HL-60 (cell line): ENCODE measurements around the gene NGF.
"Not testable (repeated sequence)": the region's sequence is repeated elsewhere in the genome, so short reads cannot be mapped to it uniquely, and the experiment has no call there.

ENCODE experiments used
- DNase-seq, 2 experiments: peaks; one replicate each; pipeline ENCODE4 v3.0.0-alpha.2; 2010 to 2020; ENCODE audit warnings: low read depth in 1 of 2, low spot score in 1 of 2
- H3K27ac ChIP-seq: fragments of 250-450 bp; sonication (Bioruptor Pico); replicated peaks from 2 replicates; pipeline ENCODE4 v1.5.1; 2020; ENCODE audit warnings: mild to moderate bottlenecking, moderate library complexity
- H3K27me3 ChIP-seq: fragments of 250-450 bp; sonication (Bioruptor Pico); 2 replicates; pipeline ENCODE4 v1.5.1; 2021; ENCODE audit warnings: mild to moderate bottlenecking, moderate library complexity; ENCODE audit not compliant: insufficient read depth, poor library complexity, severe bottlenecking
- H3K4me3 ChIP-seq: replicated peaks from 2 replicates; pipeline ENCODE4 v1.5.1; 2011; ENCODE audit warnings: mild to moderate bottlenecking, control low read depth, low read length; ENCODE audit not compliant: insufficient read depth
- GABPA ChIP-seq: IDR thresholded peaks from 2 replicates; pipeline ENCODE4 v1.6.1; 2012; ENCODE audit warnings: low read depth
- POLR2AphosphoS5 ChIP-seq: IDR thresholded peaks from 2 replicates; pipeline ENCODE4 v1.6.1; 2012; ENCODE audit warnings: low read depth
- SPI1 ChIP-seq: IDR thresholded peaks from 2 replicates; pipeline ENCODE4 v1.6.1; 2012; ENCODE audit warnings: low read depth, mild to moderate bottlenecking, borderline replicate concordance
- TF ChIP-seq, protein P1 (sequence below): IDR thresholded peaks from one replicate; pipeline ENCODE4 v1.5.1; 2011; ENCODE audit warnings: low read length, control low read depth, inconsistent platforms; ENCODE audit not compliant: insufficient read depth
- TF ChIP-seq, protein P2 (sequence below): IDR thresholded peaks from 2 replicates; pipeline ENCODE4 v1.6.1; 2012; ENCODE audit warnings: low read depth; ENCODE audit not compliant: insufficient replicate concordance

The NGF gene

DNA sequence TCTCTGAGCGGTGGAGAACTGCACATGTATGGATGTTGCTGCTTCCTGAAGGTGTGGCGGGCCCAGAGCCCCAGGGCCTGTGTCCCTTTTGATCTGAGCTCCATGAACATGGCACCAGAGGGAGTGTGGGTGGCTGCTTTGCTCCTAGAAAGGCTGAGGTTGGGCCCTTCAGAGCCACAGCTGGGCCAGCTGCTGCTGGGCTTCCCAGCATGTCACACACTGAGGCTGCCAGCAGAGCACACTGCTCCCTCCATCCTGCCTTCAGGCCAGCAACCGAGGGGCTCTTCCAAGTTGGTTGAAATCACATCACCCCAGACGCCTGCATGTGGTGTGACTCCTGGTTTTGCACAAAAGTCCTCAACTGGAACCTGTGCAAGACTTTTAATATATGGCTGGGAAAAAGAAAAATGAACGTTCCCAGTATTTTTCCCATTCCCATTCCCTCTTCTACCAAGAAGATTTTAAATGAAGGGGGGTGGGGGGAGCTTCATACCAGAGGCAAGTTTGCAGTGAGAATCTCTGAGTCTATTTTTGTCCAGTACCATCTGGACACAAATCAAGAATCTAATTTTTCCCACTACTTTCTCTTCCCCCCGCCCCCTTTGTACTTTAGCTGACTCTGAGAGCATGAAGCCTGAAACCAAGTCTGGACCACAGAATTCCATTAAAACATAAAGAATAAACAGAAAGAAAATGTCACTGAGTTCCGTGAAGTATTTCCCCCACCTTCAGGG is 26.2 kb upstream of the NGF start:
- H3K27me3 ChIP-seq = peaks cover 4% of the 10 kb centered on the region
- no peak for DNase-seq
- H3K27ac ChIP-seq = no peak overlapping the region
- TF ChIP-seq POLR2AphosphoS5 (no peak), GABPA (no peak), SPI1 (no peak)
- TF ChIP-seq, protein P1, sequence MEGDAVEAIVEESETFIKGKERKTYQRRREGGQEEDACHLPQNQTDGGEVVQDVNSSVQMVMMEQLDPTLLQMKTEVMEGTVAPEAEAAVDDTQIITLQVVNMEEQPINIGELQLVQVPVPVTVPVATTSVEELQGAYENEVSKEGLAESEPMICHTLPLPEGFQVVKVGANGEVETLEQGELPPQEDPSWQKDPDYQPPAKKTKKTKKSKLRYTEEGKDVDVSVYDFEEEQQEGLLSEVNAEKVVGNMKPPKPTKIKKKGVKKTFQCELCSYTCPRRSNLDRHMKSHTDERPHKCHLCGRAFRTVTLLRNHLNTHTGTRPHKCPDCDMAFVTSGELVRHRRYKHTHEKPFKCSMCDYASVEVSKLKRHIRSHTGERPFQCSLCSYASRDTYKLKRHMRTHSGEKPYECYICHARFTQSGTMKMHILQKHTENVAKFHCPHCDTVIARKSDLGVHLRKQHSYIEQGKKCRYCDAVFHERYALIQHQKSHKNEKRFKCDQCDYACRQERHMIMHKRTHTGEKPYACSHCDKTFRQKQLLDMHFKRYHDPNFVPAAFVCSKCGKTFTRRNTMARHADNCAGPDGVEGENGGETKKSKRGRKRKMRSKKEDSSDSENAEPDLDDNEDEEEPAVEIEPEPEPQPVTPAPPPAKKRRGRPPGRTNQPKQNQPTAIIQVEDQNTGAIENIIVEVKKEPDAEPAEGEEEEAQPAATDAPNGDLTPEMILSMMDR = no peak
- TF ChIP-seq, protein P2, sequence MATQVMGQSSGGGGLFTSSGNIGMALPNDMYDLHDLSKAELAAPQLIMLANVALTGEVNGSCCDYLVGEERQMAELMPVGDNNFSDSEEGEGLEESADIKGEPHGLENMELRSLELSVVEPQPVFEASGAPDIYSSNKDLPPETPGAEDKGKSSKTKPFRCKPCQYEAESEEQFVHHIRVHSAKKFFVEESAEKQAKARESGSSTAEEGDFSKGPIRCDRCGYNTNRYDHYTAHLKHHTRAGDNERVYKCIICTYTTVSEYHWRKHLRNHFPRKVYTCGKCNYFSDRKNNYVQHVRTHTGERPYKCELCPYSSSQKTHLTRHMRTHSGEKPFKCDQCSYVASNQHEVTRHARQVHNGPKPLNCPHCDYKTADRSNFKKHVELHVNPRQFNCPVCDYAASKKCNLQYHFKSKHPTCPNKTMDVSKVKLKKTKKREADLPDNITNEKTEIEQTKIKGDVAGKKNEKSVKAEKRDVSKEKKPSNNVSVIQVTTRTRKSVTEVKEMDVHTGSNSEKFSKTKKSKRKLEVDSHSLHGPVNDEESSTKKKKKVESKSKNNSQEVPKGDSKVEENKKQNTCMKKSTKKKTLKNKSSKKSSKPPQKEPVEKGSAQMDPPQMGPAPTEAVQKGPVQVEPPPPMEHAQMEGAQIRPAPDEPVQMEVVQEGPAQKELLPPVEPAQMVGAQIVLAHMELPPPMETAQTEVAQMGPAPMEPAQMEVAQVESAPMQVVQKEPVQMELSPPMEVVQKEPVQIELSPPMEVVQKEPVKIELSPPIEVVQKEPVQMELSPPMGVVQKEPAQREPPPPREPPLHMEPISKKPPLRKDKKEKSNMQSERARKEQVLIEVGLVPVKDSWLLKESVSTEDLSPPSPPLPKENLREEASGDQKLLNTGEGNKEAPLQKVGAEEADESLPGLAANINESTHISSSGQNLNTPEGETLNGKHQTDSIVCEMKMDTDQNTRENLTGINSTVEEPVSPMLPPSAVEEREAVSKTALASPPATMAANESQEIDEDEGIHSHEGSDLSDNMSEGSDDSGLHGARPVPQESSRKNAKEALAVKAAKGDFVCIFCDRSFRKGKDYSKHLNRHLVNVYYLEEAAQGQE = no peak
- no peak overlapping the region for H3K4me3 ChIP-seq

DNA sequence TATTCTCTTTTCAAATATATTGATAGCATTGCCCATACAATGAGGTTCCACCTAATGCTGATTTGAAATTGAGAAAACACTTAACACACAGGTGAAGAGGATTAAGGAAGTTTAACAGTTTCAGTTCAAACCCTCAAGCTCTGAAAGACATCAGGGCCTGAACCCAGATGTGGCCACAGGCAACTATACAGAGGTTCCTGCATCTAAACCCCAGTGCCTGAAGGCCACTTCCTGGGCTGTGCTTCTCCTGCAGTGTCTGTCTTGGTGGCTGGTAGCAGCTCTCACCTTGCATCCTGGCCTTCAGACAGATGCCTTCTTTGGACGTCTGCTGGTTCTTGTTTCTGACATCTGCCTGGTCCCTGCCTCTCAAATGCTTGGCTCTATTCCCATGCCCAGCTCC is 25.1 kb upstream of the NGF start:
- Histone ChIP-seq H3K4me3 (no peak overlapping the region), H3K27me3 (peaks cover 4% of the 10 kb centered on the region), H3K27ac (no peak overlapping the region)
- TF ChIP-seq, protein P1 = no peak
- TF ChIP-seq, protein P2 = no peak
- TF ChIP-seq POLR2AphosphoS5 (no peak), SPI1 (no peak), GABPA (no peak)
- DNase-seq = no peak

DNA sequence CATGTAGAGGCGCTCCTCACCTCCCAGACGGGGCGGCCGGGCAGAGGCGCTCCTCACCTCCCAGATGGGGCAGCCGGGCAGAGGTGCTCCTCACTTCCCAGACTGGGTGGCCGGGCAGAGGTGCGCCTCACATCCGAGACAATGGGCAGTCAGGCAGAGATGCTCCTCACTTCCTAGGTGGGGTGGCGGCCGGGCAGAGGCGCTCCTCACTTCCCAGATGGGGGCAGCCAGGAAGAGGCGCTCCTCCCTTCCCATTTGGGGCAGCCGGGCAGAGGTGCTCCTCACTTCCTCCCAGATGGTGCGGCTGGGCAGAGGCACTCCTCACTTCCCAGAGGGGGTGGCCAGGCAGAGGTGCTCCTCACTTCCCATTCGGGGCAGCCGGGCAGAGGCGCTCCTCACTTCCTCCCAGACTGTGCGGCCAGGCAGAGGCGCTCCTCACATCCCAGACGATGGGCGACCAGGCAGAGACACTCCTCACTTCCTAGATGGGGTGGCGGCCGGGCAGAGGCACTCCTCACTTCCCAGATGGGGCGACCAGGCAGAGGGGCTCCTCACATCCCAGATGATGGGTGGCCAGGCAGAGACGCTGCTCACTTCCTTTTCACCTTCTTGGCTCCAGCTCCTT is 22.6 kb upstream of the NGF start:
- H3K27ac ChIP-seq, DNase-seq, H3K27me3 ChIP-seq, H3K4me3 ChIP-seq: not testable (repeated sequence)

DNA sequence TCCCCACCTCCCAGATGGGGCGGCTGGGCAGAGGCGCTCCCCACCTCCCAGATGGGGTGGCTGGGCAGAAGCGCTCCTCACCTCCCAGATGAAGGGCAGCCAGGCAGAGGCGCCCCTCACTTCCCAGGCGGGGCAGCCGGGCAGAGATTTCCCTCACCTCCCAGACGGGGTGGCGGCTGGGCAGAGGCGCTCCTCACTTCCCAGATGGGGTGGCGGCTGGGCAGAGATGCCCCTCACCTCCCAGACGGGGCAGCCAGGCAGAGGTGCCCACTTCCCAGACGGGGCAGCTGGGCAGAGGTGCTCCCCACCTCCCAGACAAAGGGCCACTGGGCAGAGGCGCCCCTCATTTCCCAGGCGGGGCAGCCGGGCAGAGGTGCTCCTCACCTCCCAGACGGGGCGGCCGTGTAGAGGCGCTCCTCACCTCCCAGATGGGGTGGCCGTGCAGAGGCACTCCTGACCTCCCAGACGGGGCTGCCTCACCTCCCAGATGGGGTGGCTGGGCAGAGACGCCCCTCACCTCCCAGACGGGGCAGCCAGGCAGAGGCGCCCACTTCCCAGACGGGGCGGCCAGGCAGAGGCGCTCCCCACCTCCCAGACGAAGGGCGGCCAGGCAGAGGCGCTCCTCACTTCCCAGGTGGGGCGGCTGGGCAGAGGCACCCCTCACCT is 21.9 kb upstream of the NGF start:
- H3K27ac ChIP-seq, H3K4me3 ChIP-seq, H3K27me3 ChIP-seq, DNase-seq: not testable (repeated sequence)
